SK-N-SH (cell line): ENCODE results near the gene AGAP1. TPM values are rescaled to one million over a fixed set of nuclear protein-coding genes. Genes with fewer than 3 reads are reported as not detected.

Experiments
- CTCF ChIA-PET: fragments of 300-600, 350-600 bp; formaldehyde crosslinking; extraction: SDS; loops from one replicate; lab custom pipeline; 2021; lab: Yijun Ruan, JAX
- POLR2A ChIA-PET: fragments of 350-600 bp; sonication (Branson Sonifier 250); formaldehyde crosslinking; extraction: SDS; loops from one replicate; lab custom pipeline; 2020; ENCODE audit warnings: antibody characterized with exemption, inconsistent platforms; lab: Yijun Ruan, JAX
- DNase-seq: peaks from one replicate; pipeline ENCODE4 v3.0.0; 2012
- H2AFZ ChIP-seq: fragments of 200-600 bp; sonication (generic); 2 replicates; pipeline ENCODE4 v1.8.1; 2016; ENCODE audit warnings: antibody characterized with exemption, mild to moderate bottlenecking, low read depth
- H3F3A ChIP-seq: fragments of 200-600 bp; sonication (generic); replicated peaks from 2 replicates; pipeline ENCODE3; 2016; ENCODE audit warnings: antibody characterized with exemption, mild to moderate bottlenecking; ENCODE audit not compliant: insufficient read depth
- H3K27ac ChIP-seq, 2 experiments: fragments of 200-500 bp in 1 of 2; fragments of 200-600 bp in 1 of 2; sonication (Bioruptor generic) in 1 of 2; sonication (generic), shearing (Covaris generic) in 1 of 2; 2 replicates each; pipeline versions ENCODE4 v1.5.1 to v1.6.1; 2014 to 2016; ENCODE audit warnings: low read depth in 2 of 2, inconsistent platforms in 1 of 2, low read length in 1 of 2, mild to moderate bottlenecking in 1 of 2, mixed read lengths in 1 of 2
- H3K27me3 ChIP-seq: fragments of 200-600 bp; sonication (generic), shearing (Covaris generic); 2 replicates; pipeline ENCODE4 v1.6.1; 2016; ENCODE audit warnings: mixed run types; ENCODE audit not compliant: insufficient read depth
- H3K36me3 ChIP-seq, 2 experiments: fragments of 200-500 bp in 1 of 2; fragments of 200-600 bp in 1 of 2; sonication (Bioruptor generic) in 1 of 2; sonication (generic) in 1 of 2; replicated peaks in 1 of 2; 2 replicates each; pipeline versions ENCODE3 to v1.5.1; 2014 to 2016; ENCODE audit warnings: low read length in 1 of 2, mild to moderate bottlenecking in 1 of 2; ENCODE audit not compliant: insufficient read depth in 2 of 2, control insufficient read depth in 1 of 2
- H3K4me1 ChIP-seq, 2 experiments: fragments of 200-500 bp in 1 of 2; fragments of 200-600 bp in 1 of 2; sonication (Bioruptor generic) in 1 of 2; sonication (generic), shearing (Covaris generic) in 1 of 2; 2 replicates each; pipeline versions ENCODE4 v1.5.1 to v1.6.1; 2014 to 2016; ENCODE audit warnings: low read depth in 1 of 2, low read length in 1 of 2, mixed run types in 1 of 2; ENCODE audit not compliant: insufficient read depth in 2 of 2, control insufficient read depth in 1 of 2
- H3K4me2 ChIP-seq: fragments of 200-600 bp; sonication (generic), shearing (Covaris generic); 2 replicates; pipeline ENCODE4 v1.6.1; 2017; ENCODE audit warnings: mixed run types
- H3K4me3 ChIP-seq, 2 experiments: fragments of 200-500 bp in 1 of 2; fragments of 200-600 bp in 1 of 2; sonication (Bioruptor generic) in 1 of 2; sonication (generic), shearing (Covaris generic) in 1 of 2; 2 replicates each; pipeline versions ENCODE4 v1.5.1 to v1.8.1; 2014 to 2016; ENCODE audit warnings: low read depth in 2 of 2, inconsistent platforms in 1 of 2, low read length in 1 of 2, mild to moderate bottlenecking in 1 of 2, mixed read lengths in 1 of 2, moderate library complexity in 1 of 2
- H3K79me2 ChIP-seq: fragments of 200-600 bp; sonication (generic); 2 replicates; pipeline ENCODE4 v1.8.1; 2017; ENCODE audit warnings: mild to moderate bottlenecking; ENCODE audit not compliant: insufficient read depth
- H3K9ac ChIP-seq: fragments of 200-600 bp; sonication (generic); 2 replicates; pipeline ENCODE4 v1.6.1; 2017; ENCODE audit warnings: mixed run types
- H3K9me2 ChIP-seq: fragments of 200-600 bp; sonication (generic); 2 replicates; pipeline ENCODE4 v1.6.1; 2017; ENCODE audit warnings: mixed run types
- H3K9me3 ChIP-seq: fragments of 200-600 bp; sonication (generic); 2 replicates; pipeline ENCODE4 v1.6.1; 2017; ENCODE audit warnings: mixed run types, mild to moderate bottlenecking, moderate library complexity
- H4K20me1 ChIP-seq: fragments of 200-600 bp; sonication (generic); 2 replicates; pipeline ENCODE4 v1.6.1; 2017; ENCODE audit warnings: mild to moderate bottlenecking, mixed run types; ENCODE audit not compliant: insufficient read depth
- CHD2 ChIP-seq: fragments of 150-350 bp; IDR thresholded peaks from 2 replicates; pipeline ENCODE4 v1.6.1; 2018; ENCODE audit warnings: low read length; ENCODE audit not compliant: partially characterized antibody
- CTCF ChIP-seq: fragments of 200-600 bp; sonication (generic); IDR thresholded peaks from 2 replicates; pipeline ENCODE4 v1.6.1; 2017; ENCODE audit warnings: antibody characterized with exemption, mild to moderate bottlenecking, moderate library complexity
- ELF1 ChIP-seq: IDR thresholded peaks from 2 replicates; pipeline ENCODE4 v1.4.0; 2012
- EP300 ChIP-seq, 2 experiments: IDR thresholded peaks; 2 replicates each; pipeline versions ENCODE4 v1.4.0 to v1.6.1; 2012; ENCODE audit warnings: borderline replicate concordance in 1 of 2, low read depth in 1 of 2, low read length in 1 of 2
- GABPA ChIP-seq: IDR thresholded peaks from 2 replicates; pipeline ENCODE4 v1.4.0; 2012; ENCODE audit warnings: low read depth, mild to moderate bottlenecking
- MXI1 ChIP-seq: IDR thresholded peaks from 2 replicates; pipeline ENCODE4 v1.6.1; 2012; ENCODE audit warnings: mild to moderate bottlenecking, low read depth, low read length, improper control_type of control experiment
- NFIC ChIP-seq: IDR thresholded peaks from 2 replicates; pipeline ENCODE4 v1.4.0; 2012; ENCODE audit warnings: borderline replicate concordance
- NRF1 ChIP-seq: IDR thresholded peaks from 2 replicates; pipeline ENCODE4 v1.6.1; 2012; ENCODE audit warnings: low read depth, mild to moderate bottlenecking, low read length
- RAD21 ChIP-seq: IDR thresholded peaks from 2 replicates; pipeline ENCODE4 v1.6.1; 2012; ENCODE audit warnings: mild to moderate bottlenecking, low read length
- RCOR1 ChIP-seq: fragments of 150-350 bp; IDR thresholded peaks from 2 replicates; pipeline ENCODE4 v1.6.1; 2017; ENCODE audit warnings: antibody characterized with exemption, low read length
- REST ChIP-seq: IDR thresholded peaks from 2 replicates; pipeline ENCODE4 v1.6.1; 2012; ENCODE audit warnings: mild to moderate bottlenecking, low read depth, low read length, moderate library complexity
- RXRA ChIP-seq: IDR thresholded peaks from 2 replicates; pipeline ENCODE4 v1.4.0; 2012; ENCODE audit warnings: low read depth, mild to moderate bottlenecking, borderline replicate concordance
- TAF1 ChIP-seq: IDR thresholded peaks from 2 replicates; pipeline ENCODE4 v1.6.1; 2012; ENCODE audit warnings: low read depth, mild to moderate bottlenecking, low read length, moderate library complexity, borderline replicate concordance
- TCF12 ChIP-seq: IDR thresholded peaks from 2 replicates; pipeline ENCODE4 v1.4.0; 2012
- TEAD4 ChIP-seq: IDR thresholded peaks from 2 replicates; pipeline ENCODE4 v1.4.0; 2012; ENCODE audit warnings: mild to moderate bottlenecking, borderline replicate concordance; ENCODE audit not compliant: insufficient read depth
- YY1 ChIP-seq: IDR thresholded peaks from 2 replicates; pipeline ENCODE4 v1.4.0; 2012; ENCODE audit warnings: low read depth, mild to moderate bottlenecking
- WGBS: methylation state at CpG from one replicate; pipeline ENCODE4 v1.1.6; 2017; ENCODE audit warnings: low lambda C conversion rate; 5-methylcytosine and 5-hydroxymethylcytosine counted together
- polyA plus RNA-seq, 3 experiments: library from polyadenylated mRNA; depleted of rRNA; stranded (reverse); fragments of >200 nt; gene quantifications; 2 replicates each; pipeline ENCODE4 v1.2.3, GENCODE V29; 2012
- TF ChIP-seq, protein P1 (sequence below): IDR thresholded peaks from 2 replicates; pipeline ENCODE4 v1.4.0; 2012; ENCODE audit warnings: low read depth, borderline replicate concordance
- TF ChIP-seq, protein P2 (sequence below): IDR thresholded peaks from 2 replicates; pipeline ENCODE4; 2012

AGAP1 gene
- polyA plus RNA-seq, 1 of the 3 experiments (the other 2 are of a cell fraction), result 8.8 TPM

- TF ChIP-seq REST (no peak), YY1 (no peak), GABPA (no peak)
- TF ChIP-seq, protein P1, sequence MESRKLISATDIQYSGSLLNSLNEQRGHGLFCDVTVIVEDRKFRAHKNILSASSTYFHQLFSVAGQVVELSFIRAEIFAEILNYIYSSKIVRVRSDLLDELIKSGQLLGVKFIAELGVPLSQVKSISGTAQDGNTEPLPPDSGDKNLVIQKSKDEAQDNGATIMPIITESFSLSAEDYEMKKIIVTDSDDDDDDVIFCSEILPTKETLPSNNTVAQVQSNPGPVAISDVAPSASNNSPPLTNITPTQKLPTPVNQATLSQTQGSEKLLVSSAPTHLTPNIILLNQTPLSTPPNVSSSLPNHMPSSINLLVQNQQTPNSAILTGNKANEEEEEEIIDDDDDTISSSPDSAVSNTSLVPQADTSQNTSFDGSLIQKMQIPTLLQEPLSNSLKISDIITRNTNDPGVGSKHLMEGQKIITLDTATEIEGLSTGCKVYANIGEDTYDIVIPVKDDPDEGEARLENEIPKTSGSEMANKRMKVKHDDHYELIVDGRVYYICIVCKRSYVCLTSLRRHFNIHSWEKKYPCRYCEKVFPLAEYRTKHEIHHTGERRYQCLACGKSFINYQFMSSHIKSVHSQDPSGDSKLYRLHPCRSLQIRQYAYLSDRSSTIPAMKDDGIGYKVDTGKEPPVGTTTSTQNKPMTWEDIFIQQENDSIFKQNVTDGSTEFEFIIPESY, result no peak
Observed at GRCh38 chr2:235734688-235735231, 240.9 kb downstream of the AGAP1 start (continued).

DNA sequence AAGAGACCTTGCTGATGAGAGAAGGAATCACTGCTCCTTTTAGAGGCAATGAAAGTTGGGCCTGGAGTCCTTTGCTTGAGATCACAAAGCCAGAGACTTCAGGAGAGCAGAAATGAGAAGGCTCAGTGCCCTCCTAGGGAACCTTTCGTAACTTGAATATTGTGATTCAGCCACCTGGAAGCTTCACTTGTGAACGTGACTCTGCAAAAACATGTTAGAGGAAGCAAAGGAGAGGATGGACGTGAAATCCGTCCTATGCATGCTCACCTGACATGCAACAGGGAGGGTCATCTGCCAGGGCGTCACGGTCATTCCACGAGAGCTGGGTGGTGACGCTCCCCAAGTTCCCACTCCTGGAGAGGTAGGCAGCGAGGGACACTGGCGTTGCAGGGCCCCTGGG lies 243.6 kb downstream of the AGAP1 start:
- Histone ChIP-seq H3K4me3 (no peak overlapping the region), H3K9ac (no peak overlapping the region), H3K9me3 (no peaks in the 10 kb centered on the region), H3K27ac (no peak overlapping the region), H3K79me2 (no peaks in the 10 kb centered on the region), H3K27me3 (no peaks in the 10 kb centered on the region), H4K20me1 (no peaks in the 10 kb centered on the region), H3K9me2 (no peaks in the 10 kb centered on the region), H2AFZ (no peak overlapping the region), H3K4me2 (no peak overlapping the region), H3F3A (no peaks in the 10 kb centered on the region), H3K4me1 (no peaks in the 10 kb centered on the region; a peak in 1 of 4 replicates), H3K36me3 (no peaks in the 10 kb centered on the region)
- ChIA-PET CTCF (interaction anchor here (0.6 to 4.9 kb wide), 5 partner anchors 9 to 68 kb away, joined by 3 to 35 read pairs (median 3); no protein-coding TSS in a partner anchor), POLR2A (no interaction called here)
- no peak for DNase-seq
- WGBS, result 100% methylated on average over 10 of the region's 10 CpGs
- TF ChIP-seq RAD21, result no peak
- no peak for TF ChIP-seq RXRA
- no peak for TF ChIP-seq NFIC
- TF ChIP-seq TAF1, result no peak
- TF ChIP-seq EP300 (IDR thresholded peaks at IDR 0.05; ENCODE audit: borderline replicate concordance in 1 of 2, low read depth in 1 of 2, low read length in 1 of 2), result no peak
- no peak for TF ChIP-seq RCOR1
- no peak for TF ChIP-seq NRF1
- TF ChIP-seq GABPA, result no peak
- no peak for TF ChIP-seq CTCF
- TF ChIP-seq TCF12, result no peak
- no peak for TF ChIP-seq YY1
- TF ChIP-seq MXI1, result no peak
- no peak for TF ChIP-seq TEAD4
- TF ChIP-seq, protein P2, sequence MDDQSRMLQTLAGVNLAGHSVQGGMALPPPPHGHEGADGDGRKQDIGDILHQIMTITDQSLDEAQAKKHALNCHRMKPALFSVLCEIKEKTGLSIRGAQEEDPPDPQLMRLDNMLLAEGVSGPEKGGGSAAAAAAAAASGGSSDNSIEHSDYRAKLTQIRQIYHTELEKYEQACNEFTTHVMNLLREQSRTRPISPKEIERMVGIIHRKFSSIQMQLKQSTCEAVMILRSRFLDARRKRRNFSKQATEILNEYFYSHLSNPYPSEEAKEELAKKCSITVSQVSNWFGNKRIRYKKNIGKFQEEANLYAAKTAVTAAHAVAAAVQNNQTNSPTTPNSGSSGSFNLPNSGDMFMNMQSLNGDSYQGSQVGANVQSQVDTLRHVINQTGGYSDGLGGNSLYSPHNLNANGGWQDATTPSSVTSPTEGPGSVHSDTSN, result no peak
- TF ChIP-seq, protein P1, result no peak
- no peak for TF ChIP-seq CHD2
- TF ChIP-seq ELF1, result no peak
